ENCODE measurements around the gene IL4R. TPM values are rescaled to one million over a fixed set of nuclear protein-coding genes. Genes with fewer than 3 reads are reported as not detected.

The IL4R gene
- total RNA-seq, 1 experiment from 2014 or later = 28.9 TPM

DNA sequence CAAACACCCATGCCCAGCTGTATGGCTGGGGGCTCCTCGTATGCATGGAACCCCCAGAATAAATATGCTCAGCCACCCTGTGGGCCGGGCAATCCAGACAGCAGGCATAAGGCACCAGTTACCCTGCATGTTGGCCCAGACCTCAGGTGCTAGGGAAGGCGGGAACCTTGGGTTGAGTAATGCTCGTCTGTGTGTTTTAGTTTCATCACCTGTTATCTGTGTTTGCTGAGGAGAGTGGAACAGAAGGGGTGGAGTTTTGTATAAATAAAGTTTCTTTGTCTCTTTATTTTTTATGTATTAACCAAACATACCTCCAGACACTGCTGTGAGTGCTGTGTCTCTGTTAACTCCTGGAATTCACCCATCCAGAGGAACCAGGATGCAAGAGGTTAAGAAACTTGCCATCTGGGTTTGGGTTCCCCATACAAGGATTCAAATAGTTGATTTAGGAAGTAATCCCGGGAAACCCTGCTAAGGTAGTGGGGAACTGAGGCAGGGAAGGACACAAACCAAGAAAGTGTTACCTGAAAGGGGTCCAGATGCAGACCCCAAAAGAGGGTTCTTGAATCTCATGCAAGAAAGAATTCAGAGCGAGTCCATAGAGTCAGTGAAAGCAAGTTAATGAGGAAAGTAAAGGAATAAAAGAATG is 50.8 kb downstream of the IL4R start:
- H3K4me1 ChIP-seq (ENCODE audit: control insufficient read depth, insufficient read depth, low read length) = peaks cover 5% of the 10 kb centered on the region; the same call in 1 of the 2 replicates
- H3K9me3 ChIP-seq (ENCODE audit: control insufficient read depth, insufficient read depth, low read depth, low read length) = no peaks in the 10 kb centered on the region
- TF ChIP-seq SIN3A (IDR thresholded peaks at IDR 0.05; ENCODE audit: borderline replicate concordance, insufficient read depth, low read depth, low read length) (no peak), CTCF (IDR thresholded peaks at IDR 0.05) (no peak), TCF7L2 (IDR thresholded peaks at IDR 0.05; ENCODE audit: low read depth, low read length) (no peak), POLR2AphosphoS5 (IDR thresholded peaks at IDR 0.05; ENCODE audit: low read depth, low read length) (no peak)
- TF ChIP-seq, protein P1, sequence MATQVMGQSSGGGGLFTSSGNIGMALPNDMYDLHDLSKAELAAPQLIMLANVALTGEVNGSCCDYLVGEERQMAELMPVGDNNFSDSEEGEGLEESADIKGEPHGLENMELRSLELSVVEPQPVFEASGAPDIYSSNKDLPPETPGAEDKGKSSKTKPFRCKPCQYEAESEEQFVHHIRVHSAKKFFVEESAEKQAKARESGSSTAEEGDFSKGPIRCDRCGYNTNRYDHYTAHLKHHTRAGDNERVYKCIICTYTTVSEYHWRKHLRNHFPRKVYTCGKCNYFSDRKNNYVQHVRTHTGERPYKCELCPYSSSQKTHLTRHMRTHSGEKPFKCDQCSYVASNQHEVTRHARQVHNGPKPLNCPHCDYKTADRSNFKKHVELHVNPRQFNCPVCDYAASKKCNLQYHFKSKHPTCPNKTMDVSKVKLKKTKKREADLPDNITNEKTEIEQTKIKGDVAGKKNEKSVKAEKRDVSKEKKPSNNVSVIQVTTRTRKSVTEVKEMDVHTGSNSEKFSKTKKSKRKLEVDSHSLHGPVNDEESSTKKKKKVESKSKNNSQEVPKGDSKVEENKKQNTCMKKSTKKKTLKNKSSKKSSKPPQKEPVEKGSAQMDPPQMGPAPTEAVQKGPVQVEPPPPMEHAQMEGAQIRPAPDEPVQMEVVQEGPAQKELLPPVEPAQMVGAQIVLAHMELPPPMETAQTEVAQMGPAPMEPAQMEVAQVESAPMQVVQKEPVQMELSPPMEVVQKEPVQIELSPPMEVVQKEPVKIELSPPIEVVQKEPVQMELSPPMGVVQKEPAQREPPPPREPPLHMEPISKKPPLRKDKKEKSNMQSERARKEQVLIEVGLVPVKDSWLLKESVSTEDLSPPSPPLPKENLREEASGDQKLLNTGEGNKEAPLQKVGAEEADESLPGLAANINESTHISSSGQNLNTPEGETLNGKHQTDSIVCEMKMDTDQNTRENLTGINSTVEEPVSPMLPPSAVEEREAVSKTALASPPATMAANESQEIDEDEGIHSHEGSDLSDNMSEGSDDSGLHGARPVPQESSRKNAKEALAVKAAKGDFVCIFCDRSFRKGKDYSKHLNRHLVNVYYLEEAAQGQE (IDR thresholded peaks at IDR 0.05; ENCODE audit: insufficient read depth in 1 of 2, low read depth in 2 of 2, low read length in 1 of 2) = no peak
- in situ Hi-C loops (cut with HindIII; ENCODE audit: low pct_unique_long_range_greater_than_20kb, low sequenced_read_pairs) (no loop called here), intact Hi-C loops (cut with micrococcal nuclease; ENCODE audit: unreplicated experiment) (no loop called here)
- H3K27me3 ChIP-seq (ENCODE audit: control insufficient read depth, insufficient read depth, low read length) = no peaks in the 10 kb centered on the region
- POLR2A ChIA-PET = no interaction called here
- no peak overlapping the region for H3K4me3 ChIP-seq (ENCODE audit: low read depth in 2 of 2, low read length in 2 of 2)
- CTCF ChIA-PET = no interaction called here
- no TSS peak for BruUV-seq (replicated peaks)
- DNase-seq (ENCODE audit: low read depth, low spot score) (no peak), ATAC-seq (no peak)
- H3K36me3 ChIP-seq (ENCODE audit: control insufficient read depth, insufficient read depth, low read length) = no peaks in the 10 kb centered on the region
- H3K27ac ChIP-seq (ENCODE audit: low read length) = no peak overlapping the region

DNA sequence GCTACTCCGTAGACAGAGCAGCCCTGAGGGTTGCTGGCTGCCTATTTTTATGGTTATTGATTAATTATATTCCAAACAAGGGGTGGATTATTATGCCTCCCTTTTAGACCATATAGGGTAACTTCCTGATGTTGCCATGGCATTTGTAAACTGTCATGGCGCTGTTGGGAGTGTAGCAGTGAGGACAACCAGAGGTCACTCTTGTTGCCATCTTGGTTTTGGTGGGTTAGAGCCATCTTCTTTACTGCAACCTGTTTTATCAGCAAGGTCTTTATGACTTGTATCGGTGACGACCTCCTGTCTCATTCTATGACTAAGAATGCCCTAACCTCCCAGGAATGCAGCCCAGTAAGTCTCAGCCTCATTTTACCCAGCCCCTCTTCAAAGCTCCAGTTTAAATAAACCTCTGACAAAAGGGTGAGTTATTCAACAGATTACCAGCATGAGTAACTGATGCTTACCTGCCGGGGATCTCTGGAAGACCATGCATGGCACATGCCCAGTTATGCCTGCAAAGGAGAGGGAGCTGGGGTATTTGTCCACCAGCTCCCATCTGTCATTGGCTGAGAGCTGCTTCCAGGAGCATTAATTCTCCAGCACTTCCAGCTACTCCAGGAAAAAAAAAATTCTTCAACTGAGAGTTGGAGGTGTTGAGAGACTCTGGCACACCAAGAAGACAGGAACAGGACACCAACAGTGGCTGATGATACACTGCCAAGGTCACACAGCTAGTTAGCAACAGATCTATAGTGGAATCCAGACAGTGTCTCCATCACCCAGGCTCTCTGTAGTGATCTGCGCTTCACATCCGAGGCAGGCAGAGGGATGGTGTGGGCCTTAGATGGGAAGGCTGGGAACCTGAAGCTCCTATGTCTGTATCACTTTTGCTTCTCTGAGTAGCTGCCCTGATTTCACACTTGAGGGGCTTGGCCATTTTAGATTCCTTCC is 51.6 kb downstream of the IL4R start:
- DNase-seq (ENCODE audit: low read depth, low spot score) = no peak
- no peak overlapping the region for H3K27ac ChIP-seq (ENCODE audit: low read length)

More for the DNA sequence above, 51.6 kb downstream of the IL4R start:
- intact Hi-C loops (cut with micrococcal nuclease; ENCODE audit: unreplicated experiment) (no loop called here), in situ Hi-C loops (cut with HindIII; ENCODE audit: low pct_unique_long_range_greater_than_20kb, low sequenced_read_pairs) (no loop called here)
- Histone ChIP-seq H3K27me3 (ENCODE audit: control insufficient read depth, insufficient read depth, low read length) (no peaks in the 10 kb centered on the region), H3K36me3 (ENCODE audit: control insufficient read depth, insufficient read depth, low read length) (no peaks in the 10 kb centered on the region), H3K4me3 (ENCODE audit: low read depth in 2 of 2, low read length in 2 of 2) (no peak overlapping the region), H3K9me3 (ENCODE audit: control insufficient read depth, insufficient read depth, low read depth, low read length) (no peaks in the 10 kb centered on the region), H3K4me1 (ENCODE audit: control insufficient read depth, insufficient read depth, low read length) (peaks cover 5% of the 10 kb centered on the region; the same call in 1 of the 2 replicates)
- TF ChIP-seq TCF7L2 (IDR thresholded peaks at IDR 0.05; ENCODE audit: low read depth, low read length) = no peak
- no peak for TF ChIP-seq CTCF (IDR thresholded peaks at IDR 0.05)
- TF ChIP-seq, protein P1 (IDR thresholded peaks at IDR 0.05; ENCODE audit: insufficient read depth in 1 of 2, low read depth in 2 of 2, low read length in 1 of 2) = no peak
- TF ChIP-seq SIN3A (IDR thresholded peaks at IDR 0.05; ENCODE audit: borderline replicate concordance, insufficient read depth, low read depth, low read length) = no peak
- no peak for TF ChIP-seq POLR2AphosphoS5 (IDR thresholded peaks at IDR 0.05; ENCODE audit: low read depth, low read length)
- ATAC-seq = peak; percentile 34
- no TSS peak for BruUV-seq (replicated peaks)
- CTCF ChIA-PET = interaction anchor here (1.3 kb wide), 1 partner anchor 130 kb away, joined by 12 read pairs; no protein-coding TSS in a partner anchor
- POLR2A ChIA-PET = interaction anchor here (0.6 to 0.7 kb wide), 2 partner anchors 131 to 285 kb away, joined by 6 to 7 read pairs; no protein-coding TSS in a partner anchor

Data from Panc1 (cell line).